HG03457 (cell line): ENCODE data around the gene RAB30.
"Not testable (repeated sequence)": the region's sequence is repeated elsewhere in the genome, so short reads cannot be mapped to it uniquely, and the experiment has no call there.

Experiments used
- ATAC-seq: cut with Tn5 transposase; IDR thresholded peaks from one replicate; pipeline ENCODE4 v1.9.1; 2021; ENCODE audit warnings: moderate number of reproducible peaks; ENCODE audit not compliant: unreplicated experiment

The RAB30 gene

DNA sequence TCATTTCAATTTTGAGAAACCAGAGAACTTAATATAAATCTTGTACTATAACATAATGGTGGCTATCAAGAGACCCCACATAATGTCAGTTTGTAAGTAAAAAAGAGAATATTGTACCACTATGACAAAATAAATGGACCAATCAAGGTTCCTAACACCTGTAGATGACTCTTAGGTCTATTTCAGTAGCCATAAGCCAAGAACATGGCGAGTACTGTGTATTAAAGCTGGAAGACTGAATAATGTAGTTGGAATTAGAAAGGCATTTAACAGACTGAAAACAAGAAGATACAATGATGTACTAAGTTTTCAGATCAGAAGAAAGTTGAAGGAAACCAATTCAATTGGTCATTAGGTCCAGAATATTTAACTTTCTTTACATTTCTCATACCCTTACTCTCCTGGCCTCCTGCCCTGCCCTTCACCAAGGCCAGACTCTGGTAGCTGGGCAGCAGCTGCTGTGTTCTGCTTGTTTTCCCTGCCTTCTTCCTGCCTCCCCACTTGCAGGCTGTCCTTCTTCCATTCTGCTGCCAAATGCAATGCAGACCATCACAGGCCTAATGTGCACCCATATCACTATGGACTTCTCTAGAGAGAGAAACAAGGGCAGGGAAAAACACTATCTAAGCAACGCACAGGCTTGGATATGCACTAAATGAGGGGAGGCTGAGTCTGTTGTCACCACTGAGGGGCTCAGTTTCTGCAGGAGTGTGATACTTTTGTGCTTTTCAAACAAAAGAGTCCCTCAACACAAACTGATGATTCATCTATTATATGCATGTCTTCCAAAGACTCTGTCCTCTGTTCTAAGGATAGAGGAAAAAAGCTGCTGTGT lies 60.1 kb downstream of the RAB30 start:
- no peak for ATAC-seq

DNA sequence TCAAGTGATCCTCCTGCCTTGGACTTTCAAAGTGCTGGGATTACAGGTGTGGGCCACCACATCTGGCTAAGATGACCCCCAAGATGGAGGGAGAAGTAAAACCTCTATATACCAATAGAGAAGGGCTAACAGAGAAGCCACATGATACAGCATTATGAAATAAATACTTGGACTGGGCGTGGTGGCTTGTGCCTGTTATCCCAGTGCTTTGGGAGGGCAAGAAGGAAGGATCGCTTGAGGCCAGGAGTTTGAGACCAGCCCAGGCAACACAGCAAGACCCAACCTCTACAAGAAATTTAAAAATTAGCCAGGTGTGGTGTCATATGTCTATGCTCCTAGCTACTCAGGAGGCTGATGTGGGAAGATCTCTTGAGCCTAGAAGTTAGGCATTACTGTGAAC lies 61.7 kb downstream of the RAB30 start:
- ATAC-seq, result no peak

- ATAC-seq, result not testable (repeated sequence)
Observed at GRCh38 chr11:83009136-83009535, 62.6 kb downstream of the RAB30 start.

DNA sequence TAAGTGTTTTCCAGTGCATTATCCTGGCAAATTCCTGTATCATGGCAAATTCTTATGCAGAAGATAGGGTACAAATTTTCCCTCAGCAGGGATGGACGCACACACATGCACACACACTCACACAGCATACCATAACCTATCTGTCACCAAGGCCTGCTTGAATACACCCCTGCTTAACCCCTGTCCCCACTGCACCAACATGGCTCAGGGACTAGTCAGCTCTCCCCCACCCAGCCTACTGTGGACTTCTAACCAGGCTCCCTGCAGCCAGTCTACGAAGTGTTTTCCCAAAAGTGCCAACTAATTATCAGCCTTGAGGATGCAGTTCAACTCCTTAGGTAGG lies 63.1 kb downstream of the RAB30 start:
- no peak for ATAC-seq

DNA sequence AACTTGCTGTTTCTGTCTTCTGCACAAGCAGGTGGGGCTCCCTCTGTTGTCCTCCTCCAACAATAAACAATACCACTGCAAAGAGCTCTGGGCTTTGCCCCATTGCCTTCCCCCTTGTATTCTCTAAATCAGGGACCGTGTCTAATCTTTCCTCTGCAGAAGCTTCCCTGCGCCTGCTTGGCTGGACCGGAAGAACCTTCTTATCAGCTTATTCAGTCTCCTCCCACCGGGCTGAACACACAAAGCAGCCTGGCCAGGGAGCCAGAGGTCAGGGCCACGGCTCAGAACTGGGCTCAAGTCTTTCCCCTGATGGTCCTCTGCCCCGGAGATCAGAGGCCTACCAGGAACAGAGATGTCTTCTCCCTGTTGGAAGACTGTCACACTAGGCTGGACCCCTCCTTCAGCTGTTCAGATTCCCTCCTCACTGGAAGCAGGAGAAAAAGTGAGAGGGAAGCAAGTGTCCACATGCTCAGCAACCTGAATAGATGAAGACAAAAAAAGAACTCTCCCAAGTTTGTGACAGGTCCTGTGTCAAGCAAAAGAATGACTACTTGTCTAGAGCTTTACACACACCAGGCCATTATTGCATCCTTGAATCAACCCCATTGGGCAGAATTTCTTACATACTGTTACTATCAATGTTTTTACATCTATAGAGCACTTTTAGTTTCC lies 63.7 kb downstream of the RAB30 start:
- ATAC-seq, result no peak

- no peak for ATAC-seq
Observed at GRCh38 chr11:83007477-83007876, 64.2 kb downstream of the RAB30 start.

GRCh38 chr11:83006877-83007330 lies 64.8 kb downstream of the RAB30 start:
- ATAC-seq, result no peak

DNA sequence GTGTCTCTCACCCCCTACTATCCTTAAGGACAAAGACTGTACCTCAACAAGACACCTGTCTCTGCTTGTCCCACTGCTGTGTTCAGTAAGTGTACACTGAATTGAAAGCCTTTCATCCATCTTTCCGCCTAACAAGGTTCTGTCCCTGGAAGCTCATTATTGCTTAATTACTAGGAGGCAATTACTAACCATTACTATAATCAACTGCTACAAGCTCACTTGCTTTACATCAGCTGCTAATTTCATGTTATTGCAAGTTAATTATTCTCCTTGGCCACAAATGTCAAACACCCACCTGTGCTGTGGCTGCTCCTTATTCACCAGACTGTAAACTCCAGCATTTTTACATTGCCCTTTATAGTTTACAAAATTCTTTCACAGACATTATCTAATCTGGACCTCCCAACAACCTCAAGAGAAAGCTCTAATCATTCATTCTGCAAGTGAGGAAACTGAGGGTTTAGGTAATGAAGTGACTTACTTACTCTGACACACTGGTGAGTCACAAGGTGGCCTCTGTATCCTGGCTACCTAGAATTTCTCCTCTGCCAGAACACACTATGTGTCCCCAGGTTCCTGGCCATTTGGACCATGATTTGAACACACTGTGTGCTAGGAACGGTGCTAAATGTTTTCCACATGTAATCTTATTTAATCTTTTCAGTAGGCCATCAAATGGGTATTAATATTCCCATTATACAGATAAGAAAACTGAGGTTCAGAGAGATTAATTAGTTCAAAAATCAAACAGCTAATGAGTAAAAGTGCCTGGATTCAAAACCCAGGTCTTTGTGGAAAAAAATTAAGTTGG lies 66.7 kb downstream of the RAB30 start:
- no peak for ATAC-seq

DNA sequence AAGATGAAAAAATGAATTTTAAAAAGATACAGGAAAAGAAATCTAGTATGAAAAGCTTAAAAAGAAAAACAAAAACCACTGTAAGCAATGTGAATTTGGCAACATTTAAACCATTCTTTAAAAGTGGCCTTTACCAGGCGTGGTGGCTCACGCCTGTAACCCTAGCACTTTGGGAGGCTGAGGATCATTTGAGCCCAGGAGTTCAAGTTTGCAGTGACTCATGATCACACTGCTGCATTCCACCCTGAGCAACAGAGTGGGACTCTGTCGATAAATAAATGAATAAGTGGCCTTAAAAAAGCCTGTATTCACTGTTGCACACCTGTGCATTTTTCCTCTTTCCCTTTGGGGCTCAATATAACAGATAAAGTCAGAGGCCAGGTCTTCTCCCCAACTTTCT lies 69.2 kb downstream of the RAB30 start:
- no peak for ATAC-seq

DNA sequence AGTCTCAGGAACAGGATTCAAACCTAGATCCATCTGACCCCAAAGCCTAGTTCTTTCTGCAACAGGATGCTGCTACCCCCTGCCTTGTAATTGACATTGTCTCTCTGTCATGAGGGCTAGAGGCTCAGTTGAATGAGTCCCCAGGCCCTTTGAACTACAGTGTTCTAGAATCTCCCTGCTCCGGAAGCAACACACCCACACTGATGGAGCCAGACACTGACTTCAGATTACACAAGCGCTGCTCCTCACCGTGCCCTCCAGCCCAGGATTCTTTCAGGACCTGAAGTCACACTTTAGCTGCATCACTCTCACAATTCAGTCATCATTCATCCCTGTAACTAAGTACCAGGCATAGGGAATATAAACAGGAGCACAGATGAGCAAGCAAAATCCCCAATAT lies 69.6 kb downstream of the RAB30 start:
- no peak for ATAC-seq

- ATAC-seq, result no peak
Observed at GRCh38 chr11:83000381-83000780, 71.3 kb downstream of the RAB30 start.

DNA sequence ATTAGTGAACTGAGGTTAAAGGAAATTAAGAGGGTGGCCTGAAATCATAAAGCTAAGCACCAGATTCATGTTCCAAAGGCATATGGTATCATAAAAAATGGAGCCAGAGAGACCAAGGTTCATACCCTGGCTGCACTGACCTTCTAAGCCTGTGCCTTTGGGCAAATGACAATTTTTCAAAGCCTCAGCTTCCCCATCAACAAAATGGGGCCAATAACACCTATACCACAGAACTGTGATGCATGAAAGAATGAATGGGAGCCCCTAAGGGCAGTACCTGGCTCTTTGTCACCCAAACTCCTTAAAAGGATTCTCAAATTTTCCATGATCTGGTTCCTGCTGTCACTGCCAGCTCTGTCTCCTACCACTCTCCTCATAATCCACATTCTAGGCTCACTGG lies 72.5 kb downstream of the RAB30 start:
- ATAC-seq, result no peak

GRCh38 chr11:82998697-82999096 lies 73.0 kb downstream of the RAB30 start:
- ATAC-seq, result no peak

GRCh38 chr11:82996966-82997606 lies 74.6 kb downstream of the RAB30 start:
- ATAC-seq, result peak; percentile 93

GRCh38 chr11:82995754-82996398 lies 75.8 kb downstream of the RAB30 start:
- no peak for ATAC-seq

- no peak for ATAC-seq
Observed at GRCh38 chr11:82995235-82995634, 76.5 kb downstream of the RAB30 start.

DNA sequence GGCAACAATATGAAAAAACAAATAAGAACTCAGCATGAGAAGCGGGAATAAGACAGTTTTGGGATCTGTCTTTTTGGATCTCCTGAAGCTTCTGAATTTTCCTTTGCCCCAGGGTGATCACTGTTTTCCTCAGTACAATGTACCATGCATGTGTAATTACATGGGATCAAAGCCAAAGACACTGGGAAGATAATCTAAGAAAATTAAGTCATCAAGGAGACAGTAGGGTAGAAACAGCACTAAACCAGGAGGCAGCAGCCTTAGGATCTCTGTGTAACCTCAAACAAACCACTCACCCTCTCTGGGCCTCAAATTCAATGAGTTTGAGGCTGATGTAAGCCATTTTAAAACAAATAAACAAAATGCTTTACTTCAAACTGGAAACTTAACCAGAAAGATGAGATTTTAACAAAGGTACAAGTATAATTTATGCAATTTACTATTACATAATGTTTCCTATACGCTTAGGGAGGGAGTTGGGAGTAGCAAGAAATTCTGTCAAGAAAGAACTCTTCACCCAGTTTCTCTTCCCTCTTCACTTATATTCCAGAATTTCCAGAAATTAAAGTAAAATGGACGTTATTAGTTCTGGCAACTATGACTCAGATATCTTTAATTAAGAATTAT lies 77.0 kb downstream of the RAB30 start:
- no peak for ATAC-seq

GRCh38 chr11:82992223-82992622 lies 79.5 kb downstream of the RAB30 start:
- ATAC-seq, result no peak

- no peak for ATAC-seq
Observed at GRCh38 chr11:82989628-82990404, 81.9 kb downstream of the RAB30 start.
